H1 (cell line): ENCODE results near the gene SIAH3. TPM values are rescaled to one million over a fixed set of nuclear protein-coding genes. Genes with fewer than 3 reads are reported as not detected.

Experiments used
- BACH1 ChIP-seq: IDR thresholded peaks from 2 replicates; pipeline ENCODE4 v1.6.1; 2012; ENCODE audit warnings: low read length, improper control_type of control experiment
- FOSL1 ChIP-seq: IDR thresholded peaks from 2 replicates; pipeline ENCODE4 v1.6.1; 2011; ENCODE audit warnings: mild to moderate bottlenecking, low read depth, low read length, moderate library complexity; ENCODE audit not compliant: insufficient read depth
- polyA plus RNA-seq, 7 experiments: library from polyadenylated mRNA; depleted of rRNA in 3 of 7; stranded (reverse) in 5 of 7; unstranded in 2 of 7; fragments of >200 nt in 5 of 7; fragments of 200-250 nt in 2 of 7; gene quantifications; 1 replicate in 5 of 7; 2 replicates in 1 of 7; 4 replicates in 1 of 7; pipeline versions ENCODE4 v1.2.1 to v1.2.3, GENCODE V29; 2011 to 2013; ENCODE audit warnings: missing spikeins in 2 of 7, mixed read lengths in 2 of 7
- total RNA-seq: library from RNA; stranded (reverse); fragmentation: NEBNext Ultra II Directional; extraction: Animal tissue kit (Norgen Biotek cat#: 25700); gene quantifications from 2 replicates; pipeline ENCODE4 v1.2.1, GENCODE V29; 2021

SIAH3 gene
- total and polyA plus RNA-seq, 2 of the 8 experiments (the other 6 are each of a cell fraction or from before 2014, with no cell fraction given) = 0.15 to 0.17 TPM

DNA sequence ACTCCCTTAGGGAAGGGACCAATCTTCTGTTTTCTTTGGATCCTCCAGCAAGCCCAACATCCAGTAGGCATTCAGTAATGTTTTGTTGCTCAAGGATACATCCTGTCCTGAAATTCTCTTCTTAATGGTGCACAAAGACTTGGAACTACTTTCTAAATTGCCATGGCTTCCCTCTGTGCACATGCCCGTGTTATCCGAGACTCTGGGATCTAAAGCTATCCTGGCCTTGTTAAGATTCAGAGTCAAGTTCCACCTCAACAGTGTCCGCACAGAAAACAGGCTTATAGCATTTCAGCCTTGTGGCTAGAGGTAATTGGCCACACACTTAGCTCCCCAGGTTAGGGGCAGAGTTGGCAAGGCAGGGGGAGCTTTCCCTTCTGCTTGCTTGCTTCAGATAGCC lies 77.6 kb downstream of the SIAH3 start (continued):
- no peak for TF ChIP-seq FOSL1
- no peak for TF ChIP-seq BACH1
